Gastroesophageal sphincter (tissue), 3 donors: ENCODE results near the gene MLH3.
A peak's percentile ranks its signal among the peaks of the same experiment; 100 is the strongest.

ENCODE experiments used
- POLR2AphosphoS5 ChIP-seq: sonication (generic); formaldehyde crosslinking; IDR thresholded peaks from one replicate; pipeline ENCODE4 v1.6.1; 2017; ENCODE audit warnings: antibody characterized with exemption
- TF ChIP-seq, protein P1 (sequence below), 4 experiments: fragments of 200-600 bp in 2 of 4; fragments of 450-650 bp in 2 of 4; sonication (generic) in 1 of 4; IDR thresholded peaks; one replicate each; pipeline ENCODE4 v1.5.1; 2017 to 2019; ENCODE audit warnings: antibody characterized with exemption in 4 of 4, mild to moderate bottlenecking in 2 of 4, moderate library complexity in 2 of 4

GRCh38 chr14:75049731-75050201, 1.5 kb downstream of the MLH3 start:
- TF ChIP-seq, protein P1, sequence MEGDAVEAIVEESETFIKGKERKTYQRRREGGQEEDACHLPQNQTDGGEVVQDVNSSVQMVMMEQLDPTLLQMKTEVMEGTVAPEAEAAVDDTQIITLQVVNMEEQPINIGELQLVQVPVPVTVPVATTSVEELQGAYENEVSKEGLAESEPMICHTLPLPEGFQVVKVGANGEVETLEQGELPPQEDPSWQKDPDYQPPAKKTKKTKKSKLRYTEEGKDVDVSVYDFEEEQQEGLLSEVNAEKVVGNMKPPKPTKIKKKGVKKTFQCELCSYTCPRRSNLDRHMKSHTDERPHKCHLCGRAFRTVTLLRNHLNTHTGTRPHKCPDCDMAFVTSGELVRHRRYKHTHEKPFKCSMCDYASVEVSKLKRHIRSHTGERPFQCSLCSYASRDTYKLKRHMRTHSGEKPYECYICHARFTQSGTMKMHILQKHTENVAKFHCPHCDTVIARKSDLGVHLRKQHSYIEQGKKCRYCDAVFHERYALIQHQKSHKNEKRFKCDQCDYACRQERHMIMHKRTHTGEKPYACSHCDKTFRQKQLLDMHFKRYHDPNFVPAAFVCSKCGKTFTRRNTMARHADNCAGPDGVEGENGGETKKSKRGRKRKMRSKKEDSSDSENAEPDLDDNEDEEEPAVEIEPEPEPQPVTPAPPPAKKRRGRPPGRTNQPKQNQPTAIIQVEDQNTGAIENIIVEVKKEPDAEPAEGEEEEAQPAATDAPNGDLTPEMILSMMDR (IDR thresholded peaks at IDR 0.05) = no peak
- peak; percentile 55 for TF ChIP-seq POLR2AphosphoS5
